ENCODE results near the gene RING1. TPM values are rescaled to one million over a fixed set of nuclear protein-coding genes. Genes with fewer than 3 reads are reported as not detected.

RING1 gene
- total RNA-seq, 1 donor from 2014 or later = 24.5 TPM

DNA sequence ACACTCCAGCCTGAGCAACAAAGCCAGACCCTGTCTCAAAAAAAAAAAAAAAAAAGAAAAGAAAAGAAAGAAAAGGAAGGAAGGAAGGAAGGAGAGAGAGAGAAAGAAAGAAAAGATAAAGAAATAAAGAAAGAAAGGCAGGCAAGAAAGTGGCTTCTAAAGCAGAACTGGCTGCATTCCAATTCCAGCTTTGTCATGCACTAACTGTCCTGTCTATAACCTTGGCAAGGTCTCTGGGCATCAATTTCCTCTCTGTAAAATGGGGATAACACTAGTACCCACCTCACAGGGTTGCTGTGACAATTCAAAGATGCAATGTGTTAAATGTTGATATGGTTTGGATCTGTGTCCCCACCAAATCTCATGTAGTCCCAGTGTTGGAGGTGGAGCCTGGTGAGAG lies 28.0 kb downstream of the RING1 start:
- DNase-seq (ENCODE audit: low spot score in 2 of 2) (no peak), FAIRE-seq (no peak)

DNA sequence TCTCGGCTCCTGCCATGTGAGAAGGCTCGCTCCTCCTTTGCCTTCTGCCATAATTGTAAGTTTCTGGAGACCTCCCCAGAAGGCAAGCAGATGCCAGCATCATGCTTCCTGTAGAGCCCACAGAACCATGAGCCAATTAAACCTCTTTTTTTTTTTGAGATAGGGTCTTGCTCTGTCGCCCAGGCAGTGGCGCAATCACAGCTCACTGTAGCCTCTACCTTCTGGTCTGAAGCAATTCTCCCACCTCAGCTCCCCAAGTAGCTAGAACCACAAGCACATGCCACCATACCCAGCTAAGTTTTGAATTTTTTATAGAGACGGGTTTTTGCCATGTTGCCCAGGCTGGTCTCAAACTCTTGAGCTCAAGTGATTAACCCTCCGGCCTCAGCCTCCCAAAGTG lies 28.6 kb downstream of the RING1 start:
- FAIRE-seq = no peak
- no peak for DNase-seq (ENCODE audit: low spot score in 2 of 2)

GRCh38 chr6:33237741-33238140 lies 29.4 kb downstream of the RING1 start:
- FAIRE-seq (no peak), DNase-seq (ENCODE audit: low spot score in 2 of 2) (no peak)

- DNase-seq (ENCODE audit: low spot score in 2 of 2) (no peak), FAIRE-seq (no peak)
Measured at GRCh38 chr6:33241968-33242367, 33.7 kb downstream of the RING1 start.

GRCh38 chr6:33243476-33243875 lies 35.2 kb downstream of the RING1 start:
- DNase-seq (ENCODE audit: low spot score in 2 of 2) = no peak
- FAIRE-seq = no peak

- peak; percentile 60 to 70 for DNase-seq (ENCODE audit: low spot score in 2 of 2)
- no peak for FAIRE-seq
Measured at GRCh38 chr6:33247977-33248642, 39.8 kb downstream of the RING1 start.

- FAIRE-seq = no peak
- DNase-seq (ENCODE audit: low spot score in 2 of 2) = no peak
Measured at GRCh38 chr6:33248643-33248931, 40.3 kb downstream of the RING1 start.

DNA sequence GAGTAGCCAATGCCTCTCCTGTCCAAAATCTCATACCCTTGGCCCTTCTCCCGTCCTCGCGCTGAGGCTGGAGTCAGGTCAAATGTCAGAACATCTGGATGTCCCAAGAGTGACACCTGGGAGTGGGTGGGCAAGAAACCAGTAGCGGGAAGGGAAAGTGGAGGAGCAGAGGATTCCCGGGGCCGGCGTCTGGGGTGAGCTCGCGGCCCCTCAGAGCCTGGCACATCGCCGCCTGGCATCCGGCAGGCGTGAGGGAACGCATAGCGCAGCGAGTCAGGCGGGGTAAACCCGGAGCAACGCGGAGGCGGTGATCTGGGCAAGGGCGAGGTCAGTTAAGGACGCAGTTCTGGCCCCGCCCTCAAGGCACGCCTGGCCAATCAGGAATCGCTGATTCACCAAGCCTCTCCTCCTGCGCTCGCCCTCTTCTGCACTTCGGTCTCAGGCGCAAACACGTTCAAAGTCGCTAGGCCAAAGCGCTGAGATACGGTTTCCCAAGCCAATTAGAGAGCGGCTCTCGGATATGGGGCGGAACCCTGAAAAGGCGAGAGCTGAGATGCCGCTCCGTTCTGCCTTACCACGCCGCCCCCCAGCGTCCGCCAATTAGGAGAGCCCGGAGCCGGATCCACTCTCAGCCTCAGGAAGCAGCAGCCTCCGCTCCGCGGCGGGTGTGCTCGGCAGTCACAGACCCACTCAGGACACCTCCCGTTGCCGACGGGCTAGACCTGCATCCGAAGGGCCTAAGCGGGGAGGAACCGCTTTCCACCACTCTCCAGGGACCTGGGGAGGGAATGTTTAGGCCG lies 40.8 kb downstream of the RING1 start:
- DNase-seq (ENCODE audit: low spot score in 2 of 2) (peak; percentile 77 to 88), FAIRE-seq (peak; percentile 84)

DNA sequence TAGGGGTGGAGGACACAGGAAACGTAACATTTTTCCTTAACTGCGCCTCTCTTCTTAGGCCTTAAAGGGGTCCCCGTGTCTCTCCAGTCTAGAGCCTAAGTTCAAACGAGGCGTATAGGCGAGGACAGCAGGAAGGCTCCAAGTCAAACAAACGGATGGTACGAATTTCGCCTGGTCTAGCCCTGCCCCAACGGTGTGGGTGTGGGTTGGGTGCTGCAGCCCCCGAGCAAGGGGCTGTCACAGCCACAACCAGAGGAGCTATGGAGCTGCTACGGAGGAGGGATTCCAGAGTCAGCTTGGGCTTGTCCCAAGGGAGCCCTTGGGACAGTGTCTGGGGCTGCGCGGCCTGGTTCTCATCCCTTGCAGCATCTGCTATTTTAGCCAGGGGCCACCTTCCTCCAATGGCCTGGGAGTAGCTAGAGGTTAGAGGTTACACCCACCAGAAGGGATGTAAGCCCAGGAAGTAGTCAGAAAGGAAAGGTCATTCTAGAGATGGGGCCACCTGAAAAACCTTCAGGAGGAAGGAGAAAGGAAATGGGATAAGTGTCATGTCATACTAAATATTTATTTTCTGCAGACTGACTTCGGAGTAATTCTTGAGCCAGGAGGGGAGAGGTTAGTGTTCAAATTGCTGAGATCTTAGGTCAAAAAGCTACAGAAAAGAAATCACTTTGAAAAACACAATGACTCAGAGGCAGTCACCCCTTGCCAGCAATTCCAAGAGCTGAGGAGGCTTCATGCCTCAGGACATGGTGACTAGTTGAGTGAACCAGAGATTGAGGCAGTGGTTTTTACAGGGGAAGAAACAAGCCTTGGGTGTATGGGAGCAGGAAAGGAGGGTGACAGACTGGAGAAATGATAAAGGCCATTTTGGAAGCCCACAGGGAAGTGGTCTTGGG lies 41.7 kb downstream of the RING1 start:
- FAIRE-seq = no peak
- no peak for DNase-seq (ENCODE audit: low spot score in 2 of 2)

DNA sequence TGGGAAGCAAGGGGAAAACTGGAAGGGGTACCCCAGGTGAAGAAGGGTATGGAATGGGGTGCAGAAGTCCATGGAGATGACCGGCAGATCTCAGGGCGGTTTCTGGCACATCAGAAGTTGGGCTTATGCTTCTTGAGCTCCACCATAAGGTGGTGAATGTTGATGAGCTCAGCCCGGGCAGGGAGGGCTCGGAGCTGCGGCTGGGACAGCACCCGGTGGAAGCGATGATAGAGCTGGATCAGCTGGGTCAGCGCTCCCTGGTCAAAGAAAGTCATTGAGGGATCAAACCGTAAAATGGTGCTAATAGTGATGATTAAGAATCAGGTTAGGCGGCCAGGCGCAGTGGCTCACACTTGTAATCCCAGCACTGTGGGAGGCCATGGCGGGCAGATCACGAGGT lies 42.4 kb downstream of the RING1 start:
- no peak for DNase-seq (ENCODE audit: low spot score in 2 of 2)
- no peak for FAIRE-seq

DNA sequence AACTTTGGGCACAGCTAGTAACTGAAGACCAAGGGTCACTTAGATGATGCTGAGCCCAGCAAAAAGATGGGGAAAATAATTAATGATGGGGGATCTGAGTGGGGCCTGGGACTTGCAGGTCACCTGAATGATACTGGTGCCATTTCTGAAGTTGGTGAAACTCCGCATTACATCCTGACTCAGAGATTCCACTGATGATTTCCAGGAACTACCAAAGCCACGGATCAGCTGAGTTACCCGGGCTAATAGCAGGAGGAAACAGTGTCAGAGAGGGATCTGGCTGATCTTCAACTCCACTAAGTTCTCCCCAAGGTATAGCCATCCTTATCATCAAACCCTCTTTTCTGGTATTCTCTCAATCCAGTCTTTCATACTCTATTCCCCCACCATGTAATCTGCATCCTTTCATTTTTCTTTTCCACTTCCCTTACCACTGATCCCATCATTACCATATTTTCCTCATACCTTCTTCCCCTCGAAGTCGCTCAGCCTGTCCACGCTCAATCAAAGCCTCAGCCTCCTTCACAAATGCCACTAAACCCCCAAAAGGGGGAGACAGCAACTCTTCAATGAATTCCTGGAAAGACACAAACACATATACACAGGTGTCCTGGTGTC lies 43.2 kb downstream of the RING1 start:
- no peak for FAIRE-seq

GRCh38 chr6:33252759-33253158 lies 44.5 kb downstream of the RING1 start:
- FAIRE-seq (no peak), DNase-seq (ENCODE audit: low spot score in 2 of 2) (no peak)

More for the DNA sequence above, 43.2 kb downstream of the RING1 start:
- no peak for DNase-seq (ENCODE audit: low spot score in 2 of 2)

DNA sequence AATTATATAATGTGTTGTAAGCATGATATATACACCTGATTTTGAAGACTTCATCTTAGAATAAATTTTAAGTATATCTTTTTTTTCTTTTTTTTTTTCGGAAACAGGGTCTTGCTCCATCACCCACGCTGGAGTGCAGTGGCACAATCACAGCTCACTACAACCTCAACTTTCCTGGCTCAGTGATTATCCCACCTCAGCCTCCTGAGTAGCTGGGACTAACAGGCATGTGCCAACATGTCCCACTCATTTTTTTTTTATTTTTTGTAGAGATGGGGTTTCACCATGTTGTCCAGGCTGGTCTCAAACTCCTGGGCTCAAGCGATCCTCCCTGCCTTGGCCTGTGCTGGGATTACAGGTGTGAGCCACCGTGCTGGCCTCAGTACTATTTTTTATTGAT lies 46.3 kb downstream of the RING1 start:
- no peak for FAIRE-seq

GRCh38 chr6:33259032-33259431 lies 50.7 kb downstream of the RING1 start:
- FAIRE-seq (no peak), DNase-seq (ENCODE audit: low spot score in 2 of 2) (no peak)

More for the DNA sequence above, 46.3 kb downstream of the RING1 start:
- DNase-seq (ENCODE audit: low spot score in 2 of 2) = no peak

Small RNAs within 50 kb of the gene (small RNA-seq; reads per million reads assigned to genes)
- gene MIR219A1 (1.5 reads per million, percentile 76 among the genes with 10 or more reads in this experiment), gene RNY4P10 (0.31 reads per million, percentile 14 among the genes with 10 or more reads in this experiment)

Other genes starting within 250 kb of the RING1 start
- 55.8 TPM for gene BRD2, start 239.9 kb upstream of the RING1 start, total RNA-seq
- gene HLA-DOA, start 198.9 kb upstream of the RING1 start, total RNA-seq = 0.82 TPM
- gene HLA-DPA1, start 134.9 kb upstream of the RING1 start, total RNA-seq = 1.6 TPM
- 2.4 TPM for gene HLA-DPB1, start 132.5 kb upstream of the RING1 start, total RNA-seq
- 1.2 TPM for gene COL11A2, start 16.0 kb upstream of the RING1 start, total RNA-seq
- 23.2 TPM for gene RXRB, start 7.8 kb upstream of the RING1 start, total RNA-seq
- gene SLC39A7, start 7.6 kb upstream of the RING1 start, total RNA-seq = 36.3 TPM
- 3.3 TPM for gene HSD17B8, start 3.8 kb upstream of the RING1 start, total RNA-seq
- 24.9 TPM for gene VPS52, start 63.4 kb downstream of the RING1 start, total RNA-seq
- gene RPS18, start 63.6 kb downstream of the RING1 start, total RNA-seq = 4,003 TPM
- gene B3GALT4, start 68.6 kb downstream of the RING1 start, total RNA-seq = 9.0 TPM
- 42.4 TPM for gene WDR46, start 80.7 kb downstream of the RING1 start, total RNA-seq
- gene PFDN6, start 81.1 kb downstream of the RING1 start, total RNA-seq = 31.0 TPM
- gene RGL2, start 90.4 kb downstream of the RING1 start, total RNA-seq = 16.3 TPM
- 10.2 TPM for gene TAPBP, start 105.6 kb downstream of the RING1 start, total RNA-seq
- 27.3 TPM for gene ZBTB22, start 109.2 kb downstream of the RING1 start, total RNA-seq
- gene DAXX, start 114.5 kb downstream of the RING1 start, total RNA-seq = 22.8 TPM
- 4.1 TPM for gene KIFC1, start 183.3 kb downstream of the RING1 start, total RNA-seq
- 16.3 TPM for gene PHF1, start 202.5 kb downstream of the RING1 start, total RNA-seq
- gene CUTA, start 209.6 kb downstream of the RING1 start, total RNA-seq = 84.8 TPM
- gene SYNGAP1, start 211.6 kb downstream of the RING1 start, total RNA-seq = 35.1 TPM
- gene ZBTB9, start 246.1 kb downstream of the RING1 start, total RNA-seq = 9.0 TPM

Measured in frontal cortex (tissue), 4 donors.